ENCODE measurements around the gene PDE3B. TPM values are rescaled to one million over a fixed set of nuclear protein-coding genes. Genes with fewer than 3 reads are reported as not detected.

The PDE3B gene
- total RNA-seq, 1 donor from 2014 or later = 26.9 TPM

GRCh38 chr11:14614091-14614622, 29.4 kb upstream of the PDE3B start:
- Mint-ChIP-seq H3K9me3 (ENCODE audit: low read depth) (no peaks in the 10 kb centered on the region), H3K27ac (no peak overlapping the region), H3K36me3 (ENCODE audit: insufficient read depth) (peaks cover 5% of the 10 kb centered on the region), H3K27me3 (no peaks in the 10 kb centered on the region), H3K4me3 (ENCODE audit: low read depth) (no peak overlapping the region), H3K4me1 (ENCODE audit: low read depth) (peaks cover 22% of the 10 kb centered on the region)
- TF ChIP-seq, protein P1, sequence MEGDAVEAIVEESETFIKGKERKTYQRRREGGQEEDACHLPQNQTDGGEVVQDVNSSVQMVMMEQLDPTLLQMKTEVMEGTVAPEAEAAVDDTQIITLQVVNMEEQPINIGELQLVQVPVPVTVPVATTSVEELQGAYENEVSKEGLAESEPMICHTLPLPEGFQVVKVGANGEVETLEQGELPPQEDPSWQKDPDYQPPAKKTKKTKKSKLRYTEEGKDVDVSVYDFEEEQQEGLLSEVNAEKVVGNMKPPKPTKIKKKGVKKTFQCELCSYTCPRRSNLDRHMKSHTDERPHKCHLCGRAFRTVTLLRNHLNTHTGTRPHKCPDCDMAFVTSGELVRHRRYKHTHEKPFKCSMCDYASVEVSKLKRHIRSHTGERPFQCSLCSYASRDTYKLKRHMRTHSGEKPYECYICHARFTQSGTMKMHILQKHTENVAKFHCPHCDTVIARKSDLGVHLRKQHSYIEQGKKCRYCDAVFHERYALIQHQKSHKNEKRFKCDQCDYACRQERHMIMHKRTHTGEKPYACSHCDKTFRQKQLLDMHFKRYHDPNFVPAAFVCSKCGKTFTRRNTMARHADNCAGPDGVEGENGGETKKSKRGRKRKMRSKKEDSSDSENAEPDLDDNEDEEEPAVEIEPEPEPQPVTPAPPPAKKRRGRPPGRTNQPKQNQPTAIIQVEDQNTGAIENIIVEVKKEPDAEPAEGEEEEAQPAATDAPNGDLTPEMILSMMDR (IDR thresholded peaks at IDR 0.05; ENCODE audit: unreplicated experiment) = no peak
- DNase-seq (ENCODE audit: low spot score, unreplicated experiment) = no peak

- H3K9me3 Mint-ChIP-seq (ENCODE audit: low read depth) = no peaks in the 10 kb centered on the region
- peaks cover 19% of the 10 kb centered on the region for H3K4me1 Mint-ChIP-seq (ENCODE audit: low read depth)
- no peak overlapping the region for H3K4me3 Mint-ChIP-seq (ENCODE audit: low read depth)
- H3K27ac Mint-ChIP-seq = peak overlapping the region; percentile 82
- no peaks in the 10 kb centered on the region for H3K36me3 Mint-ChIP-seq (ENCODE audit: insufficient read depth)
- TF ChIP-seq, protein P1 (IDR thresholded peaks at IDR 0.05; ENCODE audit: unreplicated experiment) = no peak
- no peaks in the 10 kb centered on the region for H3K27me3 Mint-ChIP-seq
- no peak for DNase-seq (ENCODE audit: low spot score, unreplicated experiment)
Observed at GRCh38 chr11:14617241-14618027, 26.2 kb upstream of the PDE3B start.

GRCh38 chr11:14618060-14618459, 25.5 kb upstream of the PDE3B start:
- TF ChIP-seq, protein P1 (IDR thresholded peaks at IDR 0.05; ENCODE audit: unreplicated experiment) = no peak
- H3K36me3 Mint-ChIP-seq (ENCODE audit: insufficient read depth) = no peaks in the 10 kb centered on the region
- H3K27me3 Mint-ChIP-seq = no peaks in the 10 kb centered on the region
- peaks cover 19% of the 10 kb centered on the region for H3K4me1 Mint-ChIP-seq (ENCODE audit: low read depth)
- peak overlapping the region; percentile 30 for H3K27ac Mint-ChIP-seq
- no peak for DNase-seq (ENCODE audit: low spot score, unreplicated experiment)
- no peaks in the 10 kb centered on the region for H3K9me3 Mint-ChIP-seq (ENCODE audit: low read depth)
- H3K4me3 Mint-ChIP-seq (ENCODE audit: low read depth) = no peak overlapping the region

GRCh38 chr11:14619603-14620531, 23.7 kb upstream of the PDE3B start:
- Mint-ChIP-seq H3K27ac (no peak overlapping the region), H3K27me3 (no peaks in the 10 kb centered on the region), H3K36me3 (ENCODE audit: insufficient read depth) (no peaks in the 10 kb centered on the region), H3K9me3 (ENCODE audit: low read depth) (no peaks in the 10 kb centered on the region), H3K4me3 (ENCODE audit: low read depth) (no peak overlapping the region), H3K4me1 (ENCODE audit: low read depth) (peaks cover 19% of the 10 kb centered on the region)
- DNase-seq (ENCODE audit: low spot score, unreplicated experiment) = no peak
- TF ChIP-seq, protein P1 (IDR thresholded peaks at IDR 0.05; ENCODE audit: unreplicated experiment) = no peak

Measured in progenitor cell of endocrine pancreas (in vitro differentiated cells).